GM20431 (cell line): ENCODE results near the gene GPR65.

Experiments
- in situ Hi-C: fragments of 300-500 bp; cut with MseI, MboI; formaldehyde crosslinking; loops from one replicate; pipeline ENCODE4 v1.15.0; 2020; ENCODE audit warnings: low sequenced_read_pairs; ENCODE audit not compliant: unreplicated experiment

GPR65 gene

GRCh38 chr14:88005050-88005481, at the start of gene GPR65:
TSS of gene GPR65 (plus strand) at chr14:88005135. CDS start at chr14:88010848, 5,713 bp downstream.
- in situ Hi-C loops = no loop called here

GRCh38 chr14:87955501-87955900, 49.4 kb upstream of the GPR65 start:
- in situ Hi-C loops = no loop called here

DNA sequence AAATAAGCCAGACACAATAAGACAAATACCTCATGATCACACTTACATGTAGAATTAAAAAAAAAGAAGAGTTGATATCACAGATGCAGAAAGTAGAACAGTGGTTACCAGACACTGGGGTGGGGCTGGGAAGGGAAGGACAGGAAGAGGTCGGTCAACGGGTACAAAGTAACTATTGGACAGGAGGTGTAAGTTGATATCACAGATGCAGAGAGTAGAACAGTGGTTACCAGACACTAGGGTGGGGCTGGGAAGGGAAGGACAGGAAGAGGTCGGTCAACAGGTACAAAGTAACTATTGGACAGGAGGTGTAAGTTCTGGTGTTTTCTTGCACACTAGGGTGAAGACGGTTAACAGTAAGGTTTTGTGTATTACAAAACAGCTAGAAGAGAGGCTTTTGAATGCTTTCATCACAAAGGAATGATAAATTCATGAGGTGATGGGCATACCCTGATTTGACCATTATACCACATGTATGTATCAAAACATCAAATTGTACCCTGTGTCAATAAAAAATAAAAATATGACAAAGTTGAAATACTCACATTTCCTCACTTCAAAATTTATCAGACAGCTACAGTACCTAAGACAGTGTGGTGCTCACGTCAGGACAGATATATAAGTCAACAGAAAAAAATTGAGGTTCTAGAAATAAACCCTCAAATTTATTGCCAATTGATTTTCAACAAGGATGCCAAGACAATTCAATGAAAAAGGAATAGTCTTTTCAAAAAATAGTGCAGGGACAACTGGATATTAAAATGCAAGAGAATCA, 44.7 kb upstream of the GPR65 start:
- in situ Hi-C loops = no loop called here

GRCh38 chr14:87961246-87961645, 43.7 kb upstream of the GPR65 start:
- in situ Hi-C loops = no loop called here

- in situ Hi-C loops = no loop called here
Observed at GRCh38 chr14:87966816-87967215, 38.1 kb upstream of the GPR65 start.

DNA sequence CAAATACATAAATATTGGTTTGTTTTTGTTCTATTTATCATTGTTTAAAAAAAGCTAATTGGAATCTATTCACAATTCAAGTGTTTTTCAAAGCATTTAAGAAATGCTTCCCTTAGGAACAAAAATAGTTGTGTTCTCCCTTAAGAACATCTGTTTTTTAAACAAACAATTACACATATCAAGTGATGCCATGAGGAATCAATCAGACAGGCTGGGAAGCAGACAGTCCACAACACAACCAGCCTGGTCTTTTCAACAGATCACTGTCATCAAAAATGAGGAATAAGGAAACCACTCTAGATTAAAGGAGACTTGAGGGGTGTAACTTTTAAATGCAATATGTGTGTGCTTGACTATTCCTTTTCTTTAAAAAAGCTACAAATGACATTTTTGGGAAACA, 37.4 kb upstream of the GPR65 start:
- in situ Hi-C loops = no loop called here

DNA sequence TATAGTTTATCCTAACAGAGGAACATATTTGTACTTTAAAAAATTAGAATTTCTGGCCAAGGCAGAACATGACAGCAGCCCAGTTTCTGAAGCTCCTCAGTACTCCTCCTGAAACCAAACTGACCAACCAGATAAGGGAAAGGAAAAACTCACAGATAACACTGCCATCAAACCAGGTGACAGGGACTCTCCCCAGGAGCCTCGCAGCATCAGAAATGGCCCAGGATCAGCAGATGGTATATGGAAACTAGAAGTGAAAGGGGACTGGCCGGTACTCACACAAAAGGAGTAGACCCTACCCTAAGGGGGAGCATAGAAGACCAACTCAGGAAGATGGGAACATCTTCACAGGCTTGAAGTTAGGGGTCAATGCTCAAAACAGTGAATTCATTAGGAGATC, 33.9 kb upstream of the GPR65 start:
- in situ Hi-C loops = no loop called here

GRCh38 chr14:87975636-87976035, 29.3 kb upstream of the GPR65 start:
- in situ Hi-C loops = no loop called here

GRCh38 chr14:87979689-87980088, 25.2 kb upstream of the GPR65 start:
- in situ Hi-C loops = no loop called here

DNA sequence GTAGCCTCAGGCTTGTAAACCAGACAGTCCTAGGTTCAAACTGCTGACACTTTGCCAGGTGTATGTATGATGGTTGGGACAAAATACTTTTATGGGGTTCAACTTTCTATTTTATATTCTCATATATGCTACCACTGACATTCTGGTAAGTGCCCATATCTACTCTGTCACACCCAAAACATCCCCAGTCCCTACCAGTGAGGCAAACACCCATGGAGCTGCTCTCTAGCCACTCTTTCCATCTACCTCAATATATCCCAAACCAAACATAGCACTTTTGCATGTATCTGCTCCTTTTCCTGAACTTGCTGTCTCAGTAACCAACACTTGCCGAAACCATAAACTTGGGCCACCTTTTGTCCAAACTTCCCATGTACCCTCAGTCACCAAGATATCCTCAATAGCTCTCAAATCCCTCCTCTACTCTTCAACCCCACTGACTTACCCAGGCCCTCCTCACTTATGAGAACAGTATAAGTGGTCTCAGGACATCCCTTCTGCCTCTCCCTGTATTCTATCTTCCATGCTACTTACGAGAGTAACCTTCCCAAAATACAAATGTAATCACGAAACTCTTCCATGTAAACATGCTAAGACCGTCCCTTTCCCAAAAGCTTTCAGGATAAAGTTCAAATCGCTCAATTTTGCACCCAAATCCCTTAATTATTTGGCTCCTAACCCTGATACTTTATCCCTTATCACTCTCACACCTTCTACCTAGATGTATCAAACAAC, 15.5 kb upstream of the GPR65 start:
- in situ Hi-C loops = no loop called here

GRCh38 chr14:87989956-87990299, 15.0 kb upstream of the GPR65 start:
- in situ Hi-C loops = no loop called here

DNA sequence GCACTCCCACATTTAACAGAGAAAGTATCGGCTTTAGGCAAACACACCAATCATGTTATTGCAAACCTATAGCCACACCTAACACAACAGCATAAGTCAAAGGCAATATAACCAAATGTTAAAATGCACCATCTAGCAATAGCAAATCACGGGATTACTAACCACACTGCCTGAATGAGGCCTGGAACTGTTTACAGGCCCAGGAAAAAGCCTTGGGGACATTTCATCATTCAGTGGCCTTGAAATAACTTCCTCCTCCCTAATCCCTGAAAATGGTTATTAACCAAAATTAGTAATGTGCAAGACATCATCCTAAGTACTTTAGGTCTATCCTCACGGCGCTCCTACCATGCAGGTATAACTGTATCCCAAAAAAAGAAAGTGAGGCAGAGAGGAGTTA, 14.3 kb upstream of the GPR65 start:
- in situ Hi-C loops = no loop called here

DNA sequence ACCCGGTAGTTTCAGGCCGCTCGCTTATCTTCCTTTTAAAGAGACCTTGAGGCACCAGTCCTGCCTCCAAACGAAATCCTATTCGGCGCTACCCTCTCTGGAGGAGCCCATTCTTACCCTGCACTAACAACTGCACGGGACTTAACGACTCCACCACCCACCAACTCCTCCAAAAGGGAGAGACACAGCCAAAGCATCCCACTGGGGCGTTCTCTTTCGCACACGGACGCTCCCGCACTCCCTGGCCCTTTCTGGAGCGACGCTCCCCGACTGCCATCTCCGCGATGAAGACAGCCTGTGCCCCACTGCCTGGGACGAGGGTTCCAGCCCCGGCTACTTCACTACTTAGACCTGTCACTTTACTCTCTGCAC, 12.6 kb upstream of the GPR65 start:
- in situ Hi-C loops = no loop called here

DNA sequence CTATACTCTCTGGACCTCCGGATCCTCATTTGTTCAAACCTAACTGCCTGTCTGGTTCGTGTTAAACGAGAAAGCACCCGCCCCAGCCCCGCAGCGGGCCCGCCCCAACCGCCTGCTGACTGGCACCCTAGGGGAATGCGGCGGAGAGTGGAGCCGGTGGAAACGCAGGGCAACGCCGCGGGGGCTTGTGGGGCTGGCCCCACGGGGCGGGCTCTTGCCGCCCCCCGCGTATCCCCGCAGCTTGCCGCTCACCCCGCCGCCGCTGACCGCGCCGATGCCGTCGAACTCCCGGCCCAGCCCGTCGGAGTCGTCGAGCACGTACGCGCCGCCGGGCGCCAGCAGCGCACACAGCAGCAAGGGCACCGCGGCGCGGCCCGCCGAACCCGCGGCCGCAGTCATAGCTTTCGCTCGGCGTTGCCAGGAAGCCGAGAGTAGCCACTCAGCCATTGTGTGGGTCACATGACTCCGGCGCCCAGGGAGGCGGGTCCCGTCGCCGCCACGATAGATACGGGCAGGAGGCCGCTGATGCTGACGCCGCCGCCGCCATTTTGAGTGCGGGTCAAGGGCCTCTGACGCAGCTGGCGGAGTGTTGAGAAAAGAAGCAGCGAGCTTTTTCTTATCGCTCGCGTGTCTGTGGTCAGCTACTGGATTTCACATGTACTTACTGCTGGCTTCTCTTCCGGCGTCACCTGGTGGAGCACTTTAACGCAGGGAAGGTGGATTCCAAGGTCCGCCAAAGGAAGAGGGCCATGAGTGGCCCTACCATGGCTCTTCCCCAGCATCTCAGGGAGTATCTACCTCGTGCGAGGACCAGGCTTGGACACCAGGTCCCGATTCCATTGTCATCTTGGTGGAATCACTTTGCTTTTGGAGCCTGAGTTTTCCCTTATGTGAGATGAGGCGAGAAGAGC, 12.0 kb upstream of the GPR65 start, which contains the start of gene GALC:
Gene GALC, minus strand, starts transcription at position 465 of the 911 bp plus-strand sequence. Its CDS starts 18 bp downstream, at position 447.
- in situ Hi-C loops = no loop called here

DNA sequence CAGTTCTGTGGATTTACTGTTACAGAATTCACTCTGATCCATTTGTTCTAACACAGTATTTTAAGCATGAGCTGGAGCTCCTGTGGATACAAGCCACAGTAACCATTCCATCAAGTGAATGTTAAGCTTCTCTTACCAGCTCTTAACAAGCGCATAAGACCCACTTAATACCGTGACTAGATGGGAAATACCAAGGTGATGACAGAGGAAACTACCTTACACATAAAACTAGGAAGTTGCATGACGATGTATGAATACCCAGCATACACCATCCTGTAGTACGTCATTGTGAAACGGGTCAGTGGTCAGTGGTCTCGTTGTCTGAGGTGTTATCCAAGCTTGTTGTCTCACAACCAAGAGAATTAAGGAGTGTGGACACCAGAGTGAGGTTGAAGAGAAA, 10.0 kb upstream of the GPR65 start:
- in situ Hi-C loops = no loop called here

DNA sequence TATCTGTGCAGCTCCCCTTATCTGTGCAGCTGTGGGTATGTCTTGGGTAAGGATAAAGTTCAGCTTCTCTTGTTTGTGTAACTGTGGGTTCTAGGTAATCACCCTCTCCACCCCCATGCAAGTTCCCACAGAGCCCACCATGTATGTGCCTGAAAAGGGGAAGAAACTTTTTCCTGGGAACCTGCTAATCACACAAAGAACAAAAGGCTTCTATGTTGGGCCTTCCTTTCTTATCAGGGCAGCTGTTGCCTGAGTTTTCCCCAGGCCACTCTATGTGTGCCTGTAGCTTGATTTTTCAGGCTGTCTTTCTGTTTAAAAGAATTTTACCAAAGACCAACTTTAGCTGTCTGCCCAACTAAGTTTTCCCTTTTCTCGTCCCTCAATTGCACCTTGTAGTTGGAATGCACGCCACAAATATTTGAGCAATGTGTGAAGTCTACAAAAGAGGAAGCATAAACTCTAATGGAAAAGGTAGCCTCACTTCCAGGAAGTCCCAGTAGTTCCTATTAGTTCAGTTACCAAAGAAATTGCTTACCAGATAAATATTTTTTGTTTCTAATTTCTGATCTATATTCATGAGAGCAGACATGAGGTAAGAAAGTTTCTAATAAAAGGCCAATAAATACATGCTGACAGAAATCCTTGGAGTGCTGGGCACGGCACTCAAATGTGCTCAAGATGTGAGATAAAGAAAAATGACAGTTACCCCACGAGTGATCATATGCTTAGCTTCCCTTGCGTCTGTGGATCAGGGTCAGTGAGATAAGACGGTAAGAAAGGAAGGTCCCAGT, 9.2 kb upstream of the GPR65 start:
- in situ Hi-C loops = no loop called here

GRCh38 chr14:87996291-87996592, 8.7 kb upstream of the GPR65 start:
- in situ Hi-C loops = no loop called here

GRCh38 chr14:87998482-87998881, 6.5 kb upstream of the GPR65 start:
- in situ Hi-C loops = no loop called here

GRCh38 chr14:87999277-87999676, 5.7 kb upstream of the GPR65 start:
- in situ Hi-C loops = no loop called here
